Erythroblast (primary cell): Measurements from ENCODE around the gene UTRN.
A peak's percentile ranks its signal among the peaks of the same experiment; 100 is the strongest.

Experiments
- DNase-seq, 2 experiments: peaks; one replicate each; lab custom pipeline; 2025; lab: John Stamatoyannopoulos, UW
- GATA1 ChIP-seq: IDR thresholded peaks from 2 replicates; pipeline ENCODE4 v1.6.1; 2011; ENCODE audit warnings: low read depth, mild to moderate bottlenecking, control low read depth, low read length, moderate library complexity
- POLR2A ChIP-seq: IDR thresholded peaks from 2 replicates; pipeline ENCODE4 v1.6.1; 2011; ENCODE audit warnings: mild to moderate bottlenecking, low read length

The UTRN gene

DNA sequence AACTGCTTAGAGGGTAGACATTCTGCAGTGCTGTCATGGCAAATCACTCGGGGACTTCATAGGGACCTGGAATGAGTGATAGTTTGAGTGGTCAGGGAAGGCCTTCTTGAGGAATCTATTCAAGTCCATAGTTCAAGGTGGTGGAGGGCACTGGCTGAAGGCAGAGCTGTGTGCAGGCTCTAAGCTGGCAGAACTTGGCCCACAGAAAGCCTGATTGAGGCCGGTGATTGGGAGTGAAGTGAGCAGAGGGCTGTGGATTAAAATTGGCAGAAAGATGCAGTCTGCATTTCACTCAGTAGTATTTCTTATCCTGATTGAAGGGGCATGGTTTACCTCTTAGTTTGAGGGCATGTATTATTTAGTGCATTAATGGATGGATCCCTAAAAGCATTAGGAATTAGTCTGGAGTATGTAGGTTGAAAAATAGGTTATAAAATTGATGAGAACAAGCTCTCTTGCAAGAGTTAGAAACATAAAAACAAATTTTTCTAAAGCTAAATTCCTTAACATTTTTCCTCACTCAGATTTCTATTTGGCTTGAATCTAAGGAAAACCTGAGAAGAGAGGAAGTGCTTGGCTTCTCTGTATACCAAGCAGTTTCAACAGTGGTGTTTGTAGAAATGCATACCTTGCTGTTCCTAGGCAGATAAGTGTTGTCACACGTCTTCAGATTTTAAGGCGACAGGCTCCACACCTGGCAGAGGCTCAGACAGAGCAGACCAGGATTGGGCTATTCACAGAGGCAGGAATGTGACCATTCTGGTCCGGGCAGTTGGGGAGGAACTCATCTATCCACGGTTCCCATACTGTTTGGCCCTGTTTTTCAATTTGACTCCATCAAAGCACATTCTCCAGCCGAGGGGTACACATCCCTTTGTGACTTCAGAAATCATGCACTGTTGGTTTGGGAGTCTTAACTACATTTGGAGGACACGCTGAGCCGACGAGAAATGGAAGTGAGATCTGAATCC, 45.2 kb downstream of the UTRN start:
- no peak for TF ChIP-seq POLR2A
- DNase-seq: no peak

DNA sequence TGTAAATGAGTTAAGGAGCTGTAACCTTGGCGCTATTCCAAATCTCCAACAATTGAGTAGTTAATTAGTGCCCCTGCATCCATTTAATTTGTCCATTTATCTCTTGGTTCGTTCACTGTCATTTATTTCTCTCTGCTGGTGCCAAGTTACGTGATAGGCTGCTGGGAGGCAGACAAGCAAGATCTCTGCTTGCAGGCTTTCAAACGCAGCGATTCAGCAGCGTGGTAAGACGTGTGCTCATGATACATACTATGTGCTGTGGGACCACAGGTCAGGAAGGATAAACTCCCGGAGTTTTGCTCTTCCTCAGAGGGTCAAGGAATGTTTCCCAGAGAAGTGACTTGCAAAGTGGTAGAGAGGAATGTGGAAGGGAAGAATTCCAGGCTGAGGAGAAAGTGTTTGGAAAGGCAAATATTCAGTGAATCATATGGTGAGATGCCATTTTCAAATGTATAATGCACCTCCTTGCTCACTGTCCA, 46.4 kb downstream of the UTRN start:
- no peak for DNase-seq
- no peak for TF ChIP-seq GATA1
- no peak for TF ChIP-seq POLR2A

DNA sequence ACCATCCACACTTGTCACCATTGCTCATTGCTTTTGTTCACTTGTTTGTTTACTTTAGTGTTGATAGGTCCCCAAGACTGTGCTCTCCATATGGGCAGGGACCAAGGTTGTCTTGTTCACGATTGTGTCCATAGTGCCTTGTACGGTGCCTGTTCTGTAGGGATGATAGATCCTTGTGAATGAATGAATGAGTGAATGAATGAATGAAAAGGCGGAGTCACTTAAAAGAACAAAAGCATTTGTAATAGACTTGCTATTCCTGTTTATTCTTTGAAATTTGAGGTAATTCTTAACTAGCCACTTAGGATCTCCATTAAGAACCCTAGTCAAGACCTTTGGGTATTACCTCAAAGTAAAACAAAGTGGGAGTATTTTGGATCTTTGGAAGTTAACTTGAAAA, 47.0 kb downstream of the UTRN start:
- no peak for TF ChIP-seq POLR2A
- TF ChIP-seq GATA1: no peak
- DNase-seq: no peak

DNA sequence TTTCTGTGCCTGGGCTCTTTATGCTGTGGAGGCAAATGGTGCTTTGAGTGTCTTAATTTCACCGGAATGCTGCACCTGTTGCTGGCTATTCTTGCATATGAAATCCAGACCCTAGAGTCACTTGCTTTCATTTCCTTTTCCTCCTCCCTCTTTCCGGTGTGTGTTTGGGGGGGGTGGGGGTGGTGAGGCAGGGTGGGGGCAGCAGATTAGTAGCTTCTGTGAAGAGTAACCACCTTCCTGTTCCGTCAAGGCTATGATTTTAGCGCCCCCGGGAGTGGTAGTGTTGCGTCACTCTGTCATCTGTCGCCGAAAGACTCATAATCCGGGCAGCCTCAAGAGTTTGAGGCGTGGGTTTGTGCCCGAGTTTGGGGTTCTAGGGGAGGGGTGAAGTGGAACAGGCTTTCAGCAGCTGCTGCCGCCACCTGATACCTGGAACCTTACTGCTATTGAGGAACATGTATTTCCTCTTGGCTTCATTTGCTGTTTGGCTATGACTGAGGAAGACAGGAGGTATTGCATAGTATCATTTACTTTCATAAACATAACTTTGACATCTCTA, 49.1 kb downstream of the UTRN start:
- peak in 1 of 2 experiments; percentile 4 for DNase-seq
- TF ChIP-seq GATA1 (no peak), POLR2A (no peak)
